Heart left ventricle (tissue), 16 donors: ENCODE data around the gene TRIM68. TPM values are rescaled to one million over a fixed set of nuclear protein-coding genes. Genes with fewer than 3 reads are reported as not detected.

Source experiments
- ATAC-seq, 4 donors: fragments of 200-7000 bp; cut with Tn5 transposase; one replicate each; pipeline ENCODE4 v1.9.1; 2020 to 2022; ENCODE audit warnings: moderate library complexity in 4 of 4, mild to moderate bottlenecking in 3 of 4, moderate number of reproducible peaks in 1 of 4
- DNase-seq, 5 donors: peaks; one replicate each; pipeline ENCODE4 v3.0.0-alpha.2; 2020
- H3K27ac ChIP-seq, 12 donors: fragments of 200-600 bp; sonication (generic) in 4 of 12; one replicate each; pipeline versions ENCODE4 v1.5.0 to v1.8.0; 2016 to 2022; ENCODE audit warnings: mild to moderate bottlenecking in 2 of 12
- H3K27me3 ChIP-seq, 9 donors: fragments of 200-600 bp; sonication (generic) in 2 of 9; one replicate each; pipeline versions ENCODE4 v1.5.1 to v1.8.0; 2016 to 2022; ENCODE audit warnings: mild to moderate bottlenecking in 3 of 9
- H3K36me3 ChIP-seq, 9 donors: fragments of 200-600 bp; sonication (generic) in 2 of 9; one replicate each; pipeline versions ENCODE4 v1.5.0 to v1.8.0; 2018 to 2022; ENCODE audit warnings: mild to moderate bottlenecking in 2 of 9
- H3K4me1 ChIP-seq, 12 donors: fragments of 200-600 bp; sonication (generic) in 4 of 12; one replicate each; pipeline versions ENCODE4 v1.5.0 to v1.8.0; 2016 to 2022; ENCODE audit warnings: mild to moderate bottlenecking in 3 of 12
- H3K4me3 ChIP-seq, 12 donors: fragments of 200-600 bp; sonication (generic) in 4 of 12; one replicate each; pipeline versions ENCODE4 v1.5.0 to v1.8.0; 2017 to 2022; ENCODE audit warnings: mild to moderate bottlenecking in 9 of 12, moderate library complexity in 4 of 12
- H3K9me3 ChIP-seq, 12 donors: fragments of 200-600 bp; sonication (generic) in 4 of 12; one replicate each; pipeline versions ENCODE4 v1.5.0 to v1.8.0; 2016 to 2022; ENCODE audit warnings: mild to moderate bottlenecking in 1 of 12
- CTCF ChIP-seq, 12 donors: fragments of 200-600 bp; sonication (generic) in 4 of 12; IDR thresholded peaks; one replicate each; pipeline versions ENCODE4 v1.5.0 to v1.8.0; 2018 to 2022; ENCODE audit warnings: antibody characterized with exemption in 12 of 12, mild to moderate bottlenecking in 5 of 12
- POLR2A ChIP-seq, 2 donors: fragments of 450-650 bp; IDR thresholded peaks; one replicate each; pipeline ENCODE4 v1.6.1; 2017; ENCODE audit warnings: antibody characterized with exemption in 2 of 2, mild to moderate bottlenecking in 2 of 2, moderate library complexity in 2 of 2
- WGBS, 4 donors: extraction: QIAGEN DNeasy Blood & Tissue Kit in 2 of 4; methylation state at CpG; one replicate each; pipeline versions ENCODE4 v1.1.5 to v1.1.7; 2013 to 2018; 5-methylcytosine and 5-hydroxymethylcytosine counted together
- intact Hi-C, 10 donors: fragments of 100-400 bp; cut with DNase I; formaldehyde crosslinking; loops; one replicate each; pipeline versions ENCODE4 v1.11.1 to v1.14.2; 2022
- polyA plus RNA-seq, 2 donors: library from polyadenylated mRNA; stranded (reverse); fragments of 200-250 nt; gene quantifications; one replicate each; pipeline ENCODE4 v1.2.3, GENCODE V29; 2013
- total RNA-seq, 9 donors: library from RNA; depleted of rRNA in 2 of 9; stranded (reverse); fragments of >200 nt in 2 of 9; fragmentation: NEBNext Ultra II Directional in 3 of 9; extraction: Animal tissue kit (Norgen Biotek cat#: 25700) in 3 of 9; gene quantifications; one replicate each; pipeline versions ENCODE4 v1.1.0 to v1.2.4, GENCODE V29; 2016 to 2023
- donor health status: ischemic (EF 13 %, LVEDD 7.1; RV severe dilation, severe dysfunction).
- donor health status: healthy with polysubstance abuse.
- donor health status: DM: no; HTN: yes; CAD: no.
- donor health status: DM: no; HTN: no; CAD: no.
- donor health status: ischemic (EF 25% LVEDD 6.9; RV normal size, moderate dysfunction).
- donor health status: ischemic (EF 25% LVEDD 5.7; RV mildly dilated, moderate dysfunction).
- donor health status: healthy.
- donor health status: DM: yes; HTN: yes; CAD: no.
- donor health status: ischemic (EF 35%, LVEDD 5.7; RV mildly dilated, moderate dysfunction).
- donor health status: nonischemic (EF 11% LVEDD 7.7; RV severe dilation, severe dysfunction).
- donor health status: DM: yes; HTN: yes; CAD: no.
- donor health status: PGD.
- donor health status: ischemic (EF 29% LVEDD 5.4; RV normal size, mild dysfunction).
- donor health status: nonischemic (EF 23%, LVEDD 6.1; RV moderate dilation, normal function).

Gene TRIM68
- total and polyA plus RNA-seq, 11 donors: 3.8 to 14.1 (median 8.7) TPM

GRCh38 chr11:4560467-4560866 lies 47.6 kb downstream of the TRIM68 start:
- H3K36me3 ChIP-seq: no peaks in the 10 kb centered on the region
- H3K27me3 ChIP-seq: peaks cover 0 to 6% (median 0%) of the 10 kb centered on the region in 9 donors
- H3K27ac ChIP-seq: no peak overlapping the region
- TF ChIP-seq POLR2A (IDR thresholded peaks at IDR 0.05): no peak
- TF ChIP-seq CTCF (IDR thresholded peaks at IDR 0.05): no peak
- H3K4me3 ChIP-seq: no peak overlapping the region
- ATAC-seq: no peak
- intact Hi-C loops: no loop called here
- H3K9me3 ChIP-seq: peaks cover 0 to 12% (median 0%) of the 10 kb centered on the region in 12 donors
- no peaks in the 10 kb centered on the region for H3K4me1 ChIP-seq
- no peak for DNase-seq
- WGBS, 4 donors: 94 to 100% (median 94%) methylated on average over 1 of the region's 1 CpG

- no peak for DNase-seq
- Histone ChIP-seq H3K9me3 (peaks cover 0 to 11% (median 0%) of the 10 kb centered on the region in 12 donors), H3K4me3 (no peak overlapping the region), H3K27me3 (peaks cover 0 to 6% (median 0%) of the 10 kb centered on the region in 9 donors), H3K4me1 (no peaks in the 10 kb centered on the region), H3K36me3 (no peaks in the 10 kb centered on the region), H3K27ac (no peak overlapping the region)
- intact Hi-C loops: no loop called here
- ATAC-seq: no peak
- TF ChIP-seq POLR2A (IDR thresholded peaks at IDR 0.05) (no peak), CTCF (IDR thresholded peaks at IDR 0.05) (no peak)
- WGBS, 4 donors: 58 to 71% (median 65%) methylated on average over 6 to 8 of the region's 8 CpGs
These were observed 48.2 kb downstream of the TRIM68 start for GRCh38 chr11:4559527-4560440.

GRCh38 chr11:4551346-4551979 lies 56.6 kb downstream of the TRIM68 start:
- no peaks in the 10 kb centered on the region for H3K4me1 ChIP-seq
- no peaks in the 10 kb centered on the region for H3K27me3 ChIP-seq
- H3K4me3 ChIP-seq: no peak overlapping the region
- ATAC-seq (no peak), DNase-seq (no peak)
- no peaks in the 10 kb centered on the region for H3K36me3 ChIP-seq
- H3K27ac ChIP-seq: no peak overlapping the region
- intact Hi-C loops: no loop called here
- peaks cover 0 to 20% (median 2%) of the 10 kb centered on the region in 12 donors for H3K9me3 ChIP-seq
- WGBS, 4 donors: 75 to 83% (median 79%) methylated on average over 8 of the region's 8 CpGs
- TF ChIP-seq POLR2A (IDR thresholded peaks at IDR 0.05): no peak
- peak in 1 of 12 donors; percentile 6 for TF ChIP-seq CTCF (IDR thresholded peaks at IDR 0.05)

Other genes with a start within 250 kb of the TRIM68 start
- not detected for gene OR52B4, start 239.8 kb downstream of the TRIM68 start, total RNA-seq
- not detected for gene OR52B4, start 239.8 kb downstream of the TRIM68 start, polyA plus RNA-seq
- gene TRIM21, start 214.5 kb downstream of the TRIM68 start, total RNA-seq: 10 to 100 TPM in 2 of 9 donors, 1 to 10 TPM in 7; 7.1 to 36.0 (median 8.5) TPM
- gene TRIM21, start 214.5 kb downstream of the TRIM68 start, polyA plus RNA-seq: 1 to 10 TPM; 8.5 TPM
- not detected for gene OR52K2, start 158.9 kb downstream of the TRIM68 start, total RNA-seq
- not detected for gene OR52K2, start 158.9 kb downstream of the TRIM68 start, polyA plus RNA-seq
- under 1 TPM in 2 of 9 donors, not detected in 7; 0.05 TPM for gene OR52K1, start 125.6 kb downstream of the TRIM68 start, total RNA-seq
- gene OR52K1, start 125.6 kb downstream of the TRIM68 start, polyA plus RNA-seq: not detected
- not detected for gene OR52M1, start 63.0 kb downstream of the TRIM68 start, total RNA-seq
- not detected for gene OR52M1, start 63.0 kb downstream of the TRIM68 start, polyA plus RNA-seq
- not detected for gene OR52I2, start 26.5 kb downstream of the TRIM68 start, total RNA-seq
- gene OR52I2, start 26.5 kb downstream of the TRIM68 start, polyA plus RNA-seq: not detected
- not detected for gene OR52I1, start 14.2 kb downstream of the TRIM68 start, total RNA-seq
- gene OR52I1, start 14.2 kb downstream of the TRIM68 start, polyA plus RNA-seq: not detected
- not detected for gene OR51D1, start 29.2 kb upstream of the TRIM68 start, total RNA-seq
- gene OR51D1, start 29.2 kb upstream of the TRIM68 start, polyA plus RNA-seq: not detected
- 1 to 10 TPM in 8 of 9 donors, under 1 TPM in 1; 0.69 to 4.3 (median 2.2) TPM for gene OR51E1, start 35.8 kb upstream of the TRIM68 start, total RNA-seq
- 1 to 10 TPM; 1.8 to 2.1 TPM for gene OR51E1, start 35.8 kb upstream of the TRIM68 start, polyA plus RNA-seq
- gene OR51E2, start 89.6 kb upstream of the TRIM68 start, total RNA-seq: under 1 TPM in 5 of 9 donors, not detected in 4; 0.10 to 0.50 (median 0.30) TPM
- gene OR51E2, start 89.6 kb upstream of the TRIM68 start, polyA plus RNA-seq: under 1 TPM; 0.08 to 0.11 TPM
- gene MMP26, start 96.6 kb upstream of the TRIM68 start, total RNA-seq: not detected
- not detected for gene MMP26, start 96.6 kb upstream of the TRIM68 start, polyA plus RNA-seq
- not detected for gene OR51F1, start 161.7 kb upstream of the TRIM68 start, total RNA-seq
- not detected for gene OR51F1, start 161.7 kb upstream of the TRIM68 start, polyA plus RNA-seq
- not detected for gene OR52R1, start 196.1 kb upstream of the TRIM68 start, total RNA-seq
- not detected for gene OR52R1, start 196.1 kb upstream of the TRIM68 start, polyA plus RNA-seq
- gene OR51F2, start 213.1 kb upstream of the TRIM68 start, total RNA-seq: not detected
- gene OR51F2, start 213.1 kb upstream of the TRIM68 start, polyA plus RNA-seq: not detected
- not detected for gene OR51S1, start 241.0 kb upstream of the TRIM68 start, total RNA-seq
- not detected for gene OR51S1, start 241.0 kb upstream of the TRIM68 start, polyA plus RNA-seq